Measurements from ENCODE around the gene PKN1.

GRCh38 chr19:14496029-14496833 is 63.1 kb downstream of the PKN1 start, which contains the start of gene GIPC1:
- TF ChIP-seq CTCF (IDR thresholded peaks at IDR 0.05; ENCODE audit: borderline replicate concordance, extremely low read depth, low read length, poor library complexity, severe bottlenecking): no peak
- no peak for TF ChIP-seq EZH2 (IDR thresholded peaks at IDR 0.05; ENCODE audit: borderline replicate concordance, low read depth, low read length, severe bottlenecking)
